HG02798 (cell line): ENCODE data around the gene MORN1.

ENCODE experiments used
- ATAC-seq: cut with Tn5 transposase; IDR thresholded peaks from one replicate; pipeline ENCODE4 v1.9.1; 2021; ENCODE audit warnings: mild to moderate bottlenecking; ENCODE audit not compliant: unreplicated experiment, poor library complexity

The MORN1 gene

DNA sequence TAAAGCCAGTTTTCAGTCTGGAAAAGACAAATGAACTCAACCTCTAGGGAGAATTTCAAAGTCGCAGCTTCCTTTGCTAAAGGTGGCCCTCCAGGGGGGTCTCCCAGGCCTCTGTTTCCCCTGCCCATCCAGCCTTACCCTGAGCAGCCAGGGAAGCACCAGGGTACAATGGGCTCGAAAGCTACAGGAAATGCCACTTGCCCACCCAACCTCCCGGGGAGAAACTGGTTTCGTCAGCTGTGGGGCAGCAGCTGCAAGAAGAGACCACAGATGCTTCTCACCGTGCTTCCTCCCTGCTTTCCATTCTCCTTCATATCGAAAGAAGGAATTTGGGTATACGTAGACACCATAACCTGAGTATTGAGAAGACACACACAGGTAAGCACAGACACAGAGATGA, 1.7 kb downstream of the MORN1 start:
- ATAC-seq = no peak

DNA sequence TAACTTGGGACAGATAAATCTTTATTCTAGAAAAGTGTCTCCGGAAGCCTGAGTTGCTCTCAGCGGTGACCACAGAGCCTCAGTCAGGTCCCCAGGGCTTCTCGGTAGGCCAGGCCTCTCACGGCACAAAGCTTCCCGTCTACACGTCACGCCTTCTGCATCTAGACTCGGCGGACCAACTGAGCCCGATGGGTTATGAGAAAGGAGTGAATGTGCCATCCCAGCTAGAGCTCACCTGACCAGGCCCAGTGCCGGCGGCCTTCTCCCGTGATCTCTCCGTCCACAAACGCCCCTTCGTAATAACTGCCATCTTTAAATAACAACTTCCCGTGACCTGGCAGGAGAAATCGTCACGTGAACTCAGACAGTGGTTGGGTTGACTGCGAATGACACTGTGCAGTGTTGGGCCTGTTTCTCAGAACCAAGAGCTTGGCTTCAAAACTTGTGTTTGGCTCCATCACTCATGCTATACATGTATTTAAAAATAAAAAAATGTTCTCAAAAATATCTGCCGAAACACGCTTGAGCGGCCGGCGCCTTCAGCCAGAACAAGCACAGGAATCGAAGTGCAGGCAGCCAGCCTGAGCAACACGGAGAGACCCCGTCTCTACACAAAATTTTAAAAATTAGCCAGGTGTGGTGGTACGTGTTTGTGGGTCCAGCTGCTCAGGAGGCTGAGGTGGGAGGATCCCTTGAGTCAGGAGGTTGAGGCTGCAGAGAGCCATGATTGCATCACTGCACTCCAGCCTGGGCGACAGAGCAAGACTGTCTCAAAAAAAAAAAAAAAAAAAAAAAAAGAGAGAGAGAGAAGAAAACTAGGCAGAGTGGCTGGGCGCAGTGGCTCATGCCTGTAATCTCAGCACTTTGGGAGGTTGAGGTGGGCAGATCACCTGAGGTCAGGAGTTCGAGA, 3.1 kb downstream of the MORN1 start:
- no peak for ATAC-seq

DNA sequence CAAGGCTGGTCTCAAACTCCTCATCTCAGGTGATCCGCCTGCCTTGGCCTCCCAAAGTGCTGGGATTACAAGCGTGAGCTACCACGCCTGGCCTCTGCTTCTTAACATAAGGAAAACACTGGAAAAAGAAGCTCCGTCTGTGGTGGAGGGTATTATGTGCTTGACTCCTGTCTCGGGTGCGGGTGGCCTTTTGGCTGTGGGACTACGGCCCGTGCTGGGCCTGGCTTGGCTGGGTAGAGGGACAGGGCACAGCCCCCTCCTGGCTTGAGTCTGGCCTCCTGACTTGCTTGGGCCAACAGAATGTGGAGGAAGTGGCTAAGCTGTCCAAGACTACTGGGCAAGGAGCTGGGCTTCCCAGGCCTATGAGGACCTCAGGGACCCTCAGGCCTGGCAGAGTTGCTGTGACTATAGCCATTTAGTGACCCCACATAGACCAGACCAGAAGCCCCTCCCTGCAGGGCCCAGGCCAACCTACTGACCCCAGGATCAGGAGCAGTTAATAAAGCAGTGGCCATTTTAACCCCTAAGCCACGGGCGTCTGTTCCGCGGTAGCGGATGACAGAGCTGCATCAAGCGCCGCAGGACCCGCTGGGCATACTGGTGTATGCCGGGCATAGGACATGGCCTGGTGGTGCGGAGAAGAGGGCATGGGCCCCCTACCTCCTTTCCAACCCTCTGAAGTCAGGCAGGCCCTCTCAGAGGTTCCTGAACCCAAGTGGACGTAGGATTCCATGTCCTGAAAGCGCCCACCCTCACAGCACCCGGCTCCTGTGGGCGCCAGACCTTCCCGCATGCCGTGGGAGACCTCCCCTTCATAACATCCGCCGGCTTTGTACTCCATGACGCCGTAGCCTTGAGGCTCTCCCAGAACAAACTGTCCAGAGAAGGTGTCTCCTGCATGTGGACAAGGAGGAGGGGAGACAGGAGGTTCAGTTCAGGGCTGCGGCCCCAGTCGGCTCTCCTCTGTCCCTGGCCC, 4.4 kb downstream of the MORN1 start:
- no peak for ATAC-seq

DNA sequence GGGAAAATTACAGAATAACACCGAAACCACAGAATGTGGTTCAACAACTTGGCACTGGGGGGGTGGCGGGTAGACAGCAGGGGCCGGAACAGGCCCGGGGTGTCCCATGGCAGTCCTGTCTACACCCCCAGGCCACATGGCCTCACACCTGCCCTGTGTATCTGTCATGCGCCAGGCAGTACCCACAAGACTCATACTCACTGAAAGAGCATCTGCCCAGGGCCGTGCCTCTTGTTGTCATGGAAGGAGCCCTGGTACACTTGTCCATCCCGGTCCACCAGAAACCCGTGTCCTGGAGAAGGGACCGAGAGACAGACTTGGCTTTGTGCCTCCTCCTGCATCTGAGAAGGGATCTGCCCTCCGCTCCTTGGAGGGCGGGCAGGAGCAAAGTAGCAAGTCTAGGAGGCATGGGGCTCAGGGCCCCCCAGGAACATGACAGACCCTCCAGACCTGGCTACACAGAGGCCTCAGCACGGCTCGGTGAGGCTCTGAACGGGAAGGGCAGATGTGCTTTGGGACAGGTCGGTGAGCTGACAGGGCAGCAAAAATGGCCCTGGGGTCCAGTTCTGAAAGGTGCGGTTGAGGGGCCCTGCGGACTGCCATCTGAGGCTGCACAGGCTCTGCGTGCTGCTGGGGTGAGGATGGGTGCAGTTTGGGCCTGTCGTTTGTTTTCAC, 5.6 kb downstream of the MORN1 start:
- no peak for ATAC-seq

DNA sequence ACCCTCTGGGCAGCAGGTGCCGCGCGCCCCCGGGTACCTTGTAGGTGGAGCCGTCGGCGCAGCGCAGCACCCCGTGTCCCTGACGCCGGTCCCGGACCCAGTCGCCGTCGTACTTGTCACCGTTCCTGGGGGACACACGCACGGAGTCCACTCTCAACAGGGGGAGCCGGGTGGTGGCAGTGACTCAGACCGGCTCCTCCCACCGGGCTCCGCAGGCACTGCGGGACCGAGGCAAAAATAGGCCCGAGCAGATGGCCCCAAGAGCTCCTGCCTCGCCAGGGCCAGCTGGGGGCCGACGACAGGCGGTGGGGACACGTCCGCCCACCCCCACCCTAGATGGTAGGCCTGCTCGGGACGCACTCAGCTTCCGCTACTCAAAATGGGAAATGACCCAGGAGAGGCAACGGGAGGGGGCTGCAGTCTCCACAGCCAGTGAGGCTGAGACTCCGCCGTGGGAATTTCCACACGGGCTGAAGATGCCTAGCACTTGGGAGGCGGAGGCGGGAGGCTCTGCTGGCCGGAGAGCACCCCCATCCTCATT, 6.3 kb downstream of the MORN1 start:
- no peak for ATAC-seq

DNA sequence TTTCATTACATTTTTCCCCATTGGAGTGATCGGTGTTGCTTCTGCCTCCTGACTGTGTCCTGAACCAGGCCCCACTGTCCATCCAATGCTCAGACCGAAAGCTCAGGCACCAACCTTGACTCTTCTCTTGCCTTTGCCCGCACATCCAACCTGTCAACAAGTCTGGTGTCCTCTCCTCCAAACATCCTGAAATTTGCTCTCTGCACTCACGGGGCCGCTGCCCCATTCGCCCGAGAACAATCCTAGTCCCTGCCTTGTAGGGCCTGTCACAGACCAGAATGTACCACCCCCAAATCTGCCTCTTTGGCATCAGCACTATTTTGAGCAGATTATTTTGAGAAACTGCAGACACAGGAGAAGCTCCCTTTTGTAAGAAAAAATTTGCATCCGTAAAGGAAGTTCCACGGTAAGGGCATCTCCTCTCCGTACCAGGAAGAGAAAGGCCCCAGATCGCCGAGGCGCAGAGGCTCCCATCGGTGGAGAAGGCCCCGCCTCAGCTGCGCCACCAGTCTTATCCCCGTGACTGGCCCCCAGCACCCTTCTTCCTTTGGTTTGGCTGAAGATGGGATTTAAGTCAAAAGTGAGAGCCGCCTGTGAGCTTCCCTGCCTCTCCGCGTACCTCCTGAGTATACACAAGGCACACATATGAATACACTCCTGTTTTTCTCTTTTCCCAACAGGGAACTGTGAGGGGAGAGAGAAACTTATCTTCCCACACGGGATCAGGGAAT, 7.1 kb downstream of the MORN1 start:
- no peak for ATAC-seq

DNA sequence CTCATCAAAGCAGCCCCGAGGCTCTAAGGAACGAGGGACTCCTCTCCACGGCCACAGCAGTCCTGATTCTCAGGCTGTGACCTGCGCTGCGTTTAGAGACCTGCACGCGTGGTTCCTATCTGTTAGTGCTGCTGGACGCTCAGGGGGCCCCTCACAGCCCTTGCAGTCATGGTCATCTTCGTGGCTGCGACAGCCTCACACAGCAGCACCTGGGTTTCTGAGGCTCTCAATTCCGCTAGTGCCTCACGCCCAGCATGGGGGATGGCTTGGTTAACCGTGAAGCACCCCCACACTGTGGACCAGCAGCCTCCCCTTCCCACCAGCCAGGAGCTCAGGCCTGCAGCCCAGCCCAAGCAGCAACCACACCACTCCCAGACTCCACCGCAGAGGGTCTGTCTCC, 7.8 kb downstream of the MORN1 start:
- ATAC-seq = no peak

DNA sequence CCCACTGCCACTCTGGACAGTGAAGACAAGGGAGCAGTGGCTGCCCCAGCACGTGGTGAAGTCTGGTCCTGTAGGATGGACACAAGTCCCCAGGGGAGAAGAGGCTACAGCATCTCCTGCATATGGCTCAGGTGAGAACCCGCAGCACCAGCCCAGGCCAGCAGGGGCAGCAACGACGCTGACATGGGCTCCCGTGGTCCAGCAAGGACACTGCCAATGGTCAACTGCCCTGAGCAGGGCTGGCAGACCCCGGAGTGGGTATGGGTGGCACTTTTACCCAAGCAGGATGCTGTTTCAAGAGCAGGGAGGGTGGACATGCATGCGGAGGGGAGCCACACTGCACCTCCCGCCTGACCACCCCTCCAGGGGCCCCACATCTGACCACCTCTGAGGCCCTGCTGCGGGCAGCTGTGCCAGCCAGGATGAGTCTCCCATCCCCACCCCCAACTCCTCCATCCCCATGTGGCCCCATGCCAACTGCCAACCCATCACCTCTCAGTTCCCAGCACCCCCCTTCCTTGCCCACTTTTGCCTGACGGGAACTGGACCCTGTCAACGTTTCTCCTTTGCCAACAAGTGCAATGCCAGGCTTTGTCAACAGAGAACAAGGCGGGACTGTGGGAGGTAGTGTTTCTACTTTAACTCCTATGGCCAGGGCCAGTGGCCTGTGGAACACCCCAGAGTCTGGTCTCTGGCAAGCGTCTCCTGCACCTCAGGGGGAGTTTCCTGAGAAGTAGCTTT, 8.6 kb downstream of the MORN1 start:
- ATAC-seq = no peak

DNA sequence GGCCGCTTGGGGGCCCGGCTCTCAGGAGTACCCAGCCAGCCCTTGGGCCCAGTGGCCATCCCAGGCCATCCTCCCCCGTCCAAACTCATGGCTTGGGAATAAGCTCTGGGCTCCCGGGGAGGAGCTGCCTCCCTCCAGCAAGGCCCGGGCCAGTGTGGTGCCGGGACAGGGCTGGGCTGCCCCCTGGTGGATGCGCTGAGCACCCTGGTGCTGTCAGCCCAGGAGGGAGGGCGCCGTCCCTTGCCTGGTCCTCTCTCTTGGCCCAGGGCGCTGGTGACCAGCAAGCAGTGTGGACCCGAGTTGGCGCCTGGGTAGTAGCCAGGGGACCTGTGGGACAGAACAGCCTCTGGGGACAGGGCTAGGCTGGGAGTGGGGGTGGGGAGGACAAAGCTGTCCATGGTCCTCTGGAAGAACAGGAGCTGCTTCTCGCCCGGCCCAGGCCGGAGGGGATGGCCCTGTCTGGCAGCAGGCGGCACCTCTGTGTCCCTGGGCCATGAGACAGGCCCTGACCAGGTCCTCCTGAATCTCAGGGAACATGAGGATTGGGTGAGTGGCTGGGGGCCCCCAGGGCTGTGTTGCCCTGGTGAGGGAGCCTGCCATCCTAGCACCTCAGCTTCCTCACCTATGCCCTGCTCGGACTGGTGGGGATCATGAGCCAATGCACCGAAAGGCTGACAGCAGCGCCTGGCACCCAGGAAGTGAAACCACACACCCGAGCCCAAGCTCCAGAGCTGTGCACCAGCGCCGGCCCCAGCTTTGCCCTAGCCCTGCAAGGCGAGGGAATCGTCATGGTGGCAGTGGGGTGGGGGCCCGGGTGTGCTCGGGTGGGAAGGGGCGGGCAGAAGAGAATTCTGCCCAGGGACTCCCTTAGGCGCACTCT, 9.4 kb downstream of the MORN1 start:
- peak; percentile 69 for ATAC-seq

DNA sequence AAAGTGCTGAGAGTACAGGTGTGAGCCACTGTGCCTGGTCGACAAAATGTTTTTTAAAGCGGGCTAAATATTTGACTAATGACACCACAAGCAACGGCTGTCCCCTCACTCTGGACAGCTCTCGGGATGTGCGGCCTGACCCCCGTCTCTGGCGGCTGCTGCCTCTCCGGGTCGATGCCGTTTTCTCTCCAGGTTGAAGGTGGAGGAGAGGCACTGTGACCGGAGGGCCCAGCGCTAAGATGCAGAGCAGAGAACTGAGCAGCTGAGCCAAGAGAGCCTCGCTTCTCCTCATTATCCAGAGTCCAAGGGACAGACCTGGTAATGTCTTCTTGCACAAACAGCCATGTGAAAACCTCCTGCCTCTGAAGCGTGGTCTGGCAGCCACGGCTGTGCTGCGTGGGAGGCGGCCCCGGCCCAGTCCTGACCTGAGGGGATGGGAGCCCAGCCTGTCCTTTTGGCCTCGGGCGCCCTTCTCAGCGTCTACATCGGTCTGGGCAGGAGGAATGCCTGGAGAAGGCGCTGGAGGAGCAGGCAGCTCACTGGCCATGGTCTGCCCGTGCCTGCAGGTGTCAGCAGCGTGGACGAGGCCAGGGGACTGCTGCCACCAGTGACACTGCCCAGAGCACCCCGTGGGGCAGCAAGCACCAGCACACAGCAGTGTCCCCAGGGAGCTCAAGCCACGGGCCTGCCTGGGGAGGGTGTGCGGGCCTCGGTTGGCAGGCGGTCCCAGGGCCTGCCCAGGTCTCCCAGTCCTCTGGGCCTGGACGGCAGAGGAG, 10.3 kb downstream of the MORN1 start:
- ATAC-seq = no peak

DNA sequence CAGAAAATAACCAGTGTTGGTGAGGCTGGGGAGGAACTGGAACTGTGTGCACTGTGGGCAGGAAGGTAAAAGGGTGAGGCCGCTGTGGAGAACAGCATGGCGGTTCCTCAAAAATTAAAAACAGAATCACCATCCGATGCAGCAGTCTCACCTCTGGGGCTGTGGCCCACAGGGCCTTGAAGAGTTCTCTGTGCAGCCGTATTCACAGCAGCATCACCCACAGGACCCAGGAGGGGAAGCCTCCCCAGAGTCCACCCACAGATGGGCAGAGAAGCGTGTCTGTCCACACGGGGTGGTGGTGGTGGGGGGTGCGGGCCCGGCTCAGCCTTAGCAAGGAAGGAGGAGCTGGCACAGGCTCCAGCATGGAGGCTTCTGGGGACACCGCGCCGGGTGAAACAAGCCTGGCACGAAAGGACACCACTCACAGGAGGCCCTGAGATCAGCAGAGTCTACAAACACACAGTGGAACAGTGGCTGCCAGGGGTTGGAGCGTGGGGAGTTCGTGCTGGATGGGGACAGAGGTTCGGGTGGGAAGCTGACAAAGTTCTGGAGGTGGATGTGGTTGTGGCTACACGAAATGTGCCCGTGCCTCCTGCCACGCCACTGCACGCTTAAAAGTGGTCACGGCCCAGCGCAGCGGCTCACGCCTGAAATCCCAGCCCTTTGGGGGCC, 11.5 kb downstream of the MORN1 start:
- no peak for ATAC-seq

DNA sequence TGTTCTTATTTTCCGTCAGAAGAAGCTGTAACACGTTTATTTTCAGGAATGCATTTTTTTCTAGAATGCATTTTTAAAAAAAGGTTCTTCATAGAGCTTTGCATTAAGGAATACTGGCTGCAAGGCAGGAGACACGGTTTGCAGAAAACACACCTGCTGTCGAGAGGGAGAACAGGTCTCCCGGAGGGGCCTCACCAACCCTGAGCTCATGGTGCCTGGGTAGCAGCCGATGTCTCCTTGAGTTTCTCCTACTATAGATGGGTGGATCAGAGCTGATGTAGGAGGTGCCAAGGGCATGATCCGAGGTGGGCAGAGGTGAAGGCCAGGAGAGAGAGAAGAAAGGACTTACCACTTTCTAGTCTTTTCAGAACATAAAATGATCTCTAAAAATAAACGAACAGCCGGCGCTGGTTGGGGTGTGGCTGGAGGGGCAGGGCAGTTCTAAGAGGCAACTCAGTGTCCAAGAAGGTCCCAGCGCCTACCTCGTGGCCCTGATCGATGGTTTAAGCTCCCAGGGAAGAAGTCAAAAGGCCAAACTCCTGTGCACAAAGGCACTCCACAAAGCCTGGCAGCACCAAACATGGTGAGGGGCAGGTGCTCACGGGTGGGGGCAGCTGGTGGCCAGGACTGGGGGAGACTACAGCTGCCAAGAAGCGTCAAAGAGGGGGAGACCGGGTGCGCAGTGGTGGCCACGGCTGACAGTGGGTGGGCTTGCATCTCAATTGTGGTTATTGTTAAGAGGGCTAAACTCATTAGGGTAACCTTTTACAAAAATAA, 12.2 kb downstream of the MORN1 start:
- ATAC-seq = no peak

DNA sequence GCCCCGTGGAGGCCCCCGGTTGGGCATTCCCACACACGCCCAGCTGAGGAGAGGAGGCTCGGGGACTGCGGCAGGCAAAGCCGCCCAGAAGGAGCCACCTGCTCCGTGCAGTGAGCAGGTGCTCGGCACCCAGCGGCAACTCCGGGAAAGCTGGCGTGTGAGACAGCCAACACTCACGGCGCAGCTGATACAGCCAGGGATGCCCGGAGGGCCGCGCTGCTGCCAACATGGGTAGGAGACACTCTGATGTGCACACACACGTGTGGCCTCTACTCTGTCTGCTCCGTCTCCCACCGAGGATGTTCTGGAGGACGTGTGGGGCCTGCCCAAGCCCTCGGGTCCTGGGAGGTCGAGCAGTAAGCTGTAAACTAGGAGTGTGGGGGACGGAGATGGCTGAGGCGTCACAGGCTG, 12.9 kb downstream of the MORN1 start:
- ATAC-seq = no peak

DNA sequence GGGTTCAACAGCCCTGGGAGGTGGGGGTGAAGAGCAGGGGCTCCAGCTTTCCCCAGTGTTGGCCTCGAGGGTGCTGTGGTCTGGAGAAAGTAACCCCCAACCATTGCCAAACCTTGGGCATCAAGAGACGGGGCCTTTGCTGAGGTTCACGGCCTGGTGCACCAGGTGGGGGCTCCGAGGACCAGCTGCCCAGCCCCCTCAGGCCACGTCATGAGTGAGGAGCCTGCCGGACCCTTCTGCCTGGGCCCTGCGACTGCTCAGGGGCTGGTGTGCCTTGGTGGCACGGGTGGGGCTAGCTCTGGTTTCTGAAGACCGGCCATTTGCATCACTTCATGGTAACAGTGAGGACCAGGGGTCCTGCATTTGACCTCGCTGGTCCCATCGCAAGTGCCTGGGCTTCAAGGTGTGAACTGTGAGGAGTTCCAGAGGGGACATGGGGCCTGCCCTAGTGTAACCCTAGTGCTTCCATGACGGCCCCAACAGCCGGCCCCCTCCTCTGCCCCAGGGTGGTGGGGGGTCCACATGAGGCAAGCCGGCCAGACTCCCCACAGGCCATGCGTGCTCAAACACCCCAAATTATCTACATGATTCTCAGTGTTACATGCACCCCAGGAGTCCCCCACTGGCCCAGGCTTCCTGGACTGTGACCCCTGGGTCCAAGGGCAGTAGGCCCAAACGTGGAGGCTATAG, 13.5 kb downstream of the MORN1 start:
- ATAC-seq = no peak

DNA sequence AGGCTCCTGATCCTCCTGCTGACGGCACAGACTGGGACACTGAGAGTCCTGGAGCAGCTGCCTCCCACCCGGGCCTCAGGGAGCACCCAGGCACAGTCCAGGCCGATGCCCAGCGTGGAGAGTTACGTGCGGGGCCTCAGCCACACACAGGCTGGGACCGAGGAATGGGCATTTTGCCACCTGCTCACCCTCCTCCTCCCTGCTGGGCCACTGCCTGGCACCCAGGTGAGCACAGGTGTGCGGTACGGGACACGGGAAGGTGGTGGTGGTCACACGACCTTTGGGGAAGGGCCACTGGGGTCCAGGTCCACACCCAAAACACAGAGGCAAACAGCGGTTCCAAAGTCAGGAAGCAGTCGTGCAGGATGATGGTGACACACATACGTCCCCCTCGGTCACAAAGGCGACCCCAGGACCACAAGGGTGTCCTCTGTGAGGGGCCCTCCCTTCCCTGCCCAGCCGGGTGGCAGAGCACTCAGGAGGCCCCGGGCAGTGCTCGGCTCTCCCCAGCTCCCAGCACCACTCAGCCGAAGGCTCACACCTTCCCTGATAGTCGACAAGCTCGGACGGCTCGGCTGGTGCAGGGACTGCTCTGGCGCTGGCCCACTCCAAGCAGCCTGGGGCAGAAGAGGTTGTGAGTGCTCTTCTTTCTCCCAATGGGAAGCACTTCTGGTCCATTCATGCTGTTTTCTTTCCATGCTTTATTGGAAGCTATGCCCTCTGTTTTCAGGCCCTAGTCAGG, 14.3 kb downstream of the MORN1 start:
- no peak for ATAC-seq
